A549 (cell line): Measurements from ENCODE around the gene FHIT. TPM values are rescaled to one million over a fixed set of nuclear protein-coding genes. Genes with fewer than 3 reads are reported as not detected.

Experiments
- ATAC-seq, 2 experiments: fragments of 200-7000 bp in 1 of 2; fragments of >200 bp in 1 of 2; cut with Nextera tagmentation in 1 of 2; cut with Tn5 transposase in 1 of 2; 3 replicates each; pipeline versions ENCODE4 v1.8.0 to v1.9.1; 2018 to 2020; ENCODE audit warnings: mild to moderate bottlenecking in 1 of 2, moderate library complexity in 1 of 2
- CTCF ChIA-PET: fragments of 300-600 bp; sonication (Branson Sonifier 250); formaldehyde crosslinking; extraction: SDS; loops from one replicate; lab custom pipeline; 2021; ENCODE audit warnings: antibody characterized with exemption, inconsistent platforms; lab: Yijun Ruan, JAX
- POLR2A ChIA-PET: fragments of 350-600 bp; formaldehyde crosslinking; extraction: SDS; loops from one replicate; lab custom pipeline; 2021; ENCODE audit warnings: antibody characterized with exemption, inconsistent platforms; lab: Yijun Ruan, JAX
- DNase-seq, 2 experiments: peaks; one replicate each; pipeline versions ENCODE4 v3.0.0 to v3.0.0-alpha.2; 2011 to 2016; ENCODE audit warnings: low read depth in 1 of 2, low spot score in 1 of 2
- FAIRE-seq: peaks from 2 replicates; lab custom pipeline; 2011; peaks lifted over from hg19 to GRCh38; lab: Jason Lieb, UNC
- H3K27ac ChIP-seq, 2 experiments: fragments of >200 bp; sonication (Bioruptor Twin); formaldehyde crosslinking; 3 replicates each; pipeline ENCODE4 v1.5.1; 2016 to 2017
- H3K4me1 ChIP-seq: fragments of >200 bp; sonication (Bioruptor Twin); formaldehyde crosslinking; 3 replicates; pipeline ENCODE4 v1.6.1; 2016
- H3K4me2 ChIP-seq: fragments of >200 bp; sonication (Bioruptor Twin); formaldehyde crosslinking; 3 replicates; pipeline ENCODE4 v1.6.1; 2016
- H3K4me3 ChIP-seq: fragments of >200 bp; sonication (Bioruptor Twin); formaldehyde crosslinking; 3 replicates; pipeline ENCODE4 v1.5.1; 2016
- H3K9me3 ChIP-seq: fragments of >200 bp; sonication (Bioruptor Twin); formaldehyde crosslinking; 3 replicates; pipeline ENCODE4 v1.6.1; 2016
- ATOH8 ChIP-seq: fragments of 250-450 bp; sonication (Bioruptor Pico); IDR thresholded peaks from 2 replicates; pipeline ENCODE4 v1.5.0; 2020; ENCODE audit warnings: low read depth, mild to moderate bottlenecking, moderate library complexity
- BCL3 ChIP-seq: fragments of >200 bp; sonication (Bioruptor Twin); formaldehyde crosslinking; IDR thresholded peaks from 3 replicates; pipeline ENCODE4 v1.6.1; 2016
- BHLHE40 ChIP-seq: IDR thresholded peaks from 2 replicates; pipeline ENCODE4 v1.6.1; 2012; ENCODE audit warnings: low read depth, low read length, inconsistent platforms
- CBX8 ChIP-seq: fragments of 200-600 bp; sonication (generic); IDR thresholded peaks from 2 replicates; pipeline ENCODE4 v1.6.1; 2016
- CHD4 ChIP-seq: fragments of 200-600 bp; sonication (generic); IDR thresholded peaks from 2 replicates; pipeline ENCODE4 v1.6.1; 2016; ENCODE audit warnings: antibody characterized with exemption, mild to moderate bottlenecking, borderline replicate concordance
- EHF ChIP-seq: fragments of 250-450 bp; sonication (Bioruptor Pico); IDR thresholded peaks from 2 replicates; pipeline ENCODE4 v1.5.0; 2020; ENCODE audit warnings: mild to moderate bottlenecking
- EP300 ChIP-seq, 2 experiments: fragments of >200 bp; sonication (Bioruptor Twin); formaldehyde crosslinking; IDR thresholded peaks; 2 replicates in 1 of 2; 3 replicates in 1 of 2; pipeline ENCODE4 v1.6.1; 2016 to 2017
- HDAC2 ChIP-seq: fragments of 200-600 bp; sonication (generic); IDR thresholded peaks from 2 replicates; pipeline ENCODE4 v1.6.1; 2016
- HMGXB4 ChIP-seq: fragments of 250-450 bp; sonication (Bioruptor Pico); IDR thresholded peaks from 2 replicates; pipeline ENCODE4 v1.5.0; 2021; ENCODE audit warnings: mild to moderate bottlenecking, moderate library complexity, borderline replicate concordance
- HOXA7 ChIP-seq: fragments of 250-450 bp; sonication (Bioruptor Pico); IDR thresholded peaks from 2 replicates; pipeline ENCODE4 v1.5.0; 2020; ENCODE audit warnings: mild to moderate bottlenecking, moderate library complexity
- HOXB13 ChIP-seq: fragments of 250-450 bp; sonication (Bioruptor Pico); IDR thresholded peaks from 2 replicates; pipeline ENCODE4 v1.5.0; 2020; ENCODE audit warnings: low read depth, mild to moderate bottlenecking, moderate library complexity
- HOXB5 ChIP-seq: fragments of 250-450 bp; sonication (Bioruptor Pico); IDR thresholded peaks from 2 replicates; pipeline ENCODE4 v1.5.0; 2020; ENCODE audit warnings: mild to moderate bottlenecking, moderate library complexity
- KDM1A ChIP-seq: fragments of 200-600 bp; sonication (generic); IDR thresholded peaks from 2 replicates; pipeline ENCODE4 v1.6.1; 2016; ENCODE audit warnings: low read depth, mild to moderate bottlenecking
- KDM5A ChIP-seq: fragments of 200-600 bp; sonication (generic); IDR thresholded peaks from 2 replicates; pipeline ENCODE4 v1.6.1; 2016; ENCODE audit warnings: antibody characterized with exemption, mild to moderate bottlenecking
- MAFK ChIP-seq: fragments of 450-650 bp; IDR thresholded peaks from 2 replicates; pipeline ENCODE4 v1.6.1; 2014; ENCODE audit not compliant: partially characterized antibody
- MYC ChIP-seq: IDR thresholded peaks from 2 replicates; pipeline ENCODE4 v1.6.1; 2012; ENCODE audit warnings: mild to moderate bottlenecking, inconsistent platforms, low read length, improper control_type of control experiment, borderline replicate concordance
- NPAS2 ChIP-seq: fragments of 250-450 bp; sonication (Bioruptor Pico); IDR thresholded peaks from 2 replicates; pipeline ENCODE4 v1.8.0; 2022; ENCODE audit warnings: mild to moderate bottlenecking, moderate library complexity, borderline replicate concordance
- NR3C1 ChIP-seq: fragments of >200 bp; sonication (Bioruptor Twin); formaldehyde crosslinking; IDR thresholded peaks from 3 replicates; pipeline ENCODE4 v1.6.1; 2017
- PBX3 ChIP-seq: IDR thresholded peaks from 2 replicates; pipeline ENCODE4 v1.6.1; 2012
- PHF8 ChIP-seq: fragments of 200-600 bp; sonication (generic); IDR thresholded peaks from 2 replicates; pipeline ENCODE4 v1.6.1; 2016; ENCODE audit warnings: low read depth, mild to moderate bottlenecking, antibody characterized with exemption, moderate library complexity, borderline replicate concordance
- POLR2A ChIP-seq: IDR thresholded peaks from 2 replicates; pipeline ENCODE4 v1.6.1; 2012; ENCODE audit warnings: mild to moderate bottlenecking, low read length
- POLR2AphosphoS2 ChIP-seq: conservative IDR thresholded peaks from 2 replicates; pipeline ENCODE4 v1.6.1; 2012; ENCODE audit warnings: low read length, improper control_type of control experiment, inconsistent platforms
- RAD21 ChIP-seq, 2 experiments: fragments of >200 bp in 1 of 2; sonication (Bioruptor Twin) in 1 of 2; formaldehyde crosslinking in 1 of 2; IDR thresholded peaks in 1 of 2; conservative IDR thresholded peaks in 1 of 2; 2 replicates in 1 of 2; 3 replicates in 1 of 2; pipeline ENCODE4 v1.6.1; 2012 to 2018; ENCODE audit warnings: inconsistent platforms in 1 of 2
- REST ChIP-seq: fragments of 200-600 bp; sonication (generic); IDR thresholded peaks from 2 replicates; pipeline ENCODE4 v1.6.1; 2016; ENCODE audit warnings: antibody characterized with exemption, mild to moderate bottlenecking, moderate library complexity
- RFX5 ChIP-seq: fragments of 450-650 bp; IDR thresholded peaks from 2 replicates; pipeline ENCODE4 v1.7.1; 2014; ENCODE audit warnings: antibody characterized with exemption, mild to moderate bottlenecking, moderate library complexity
- RNF2 ChIP-seq: fragments of 200-600 bp; sonication (generic); IDR thresholded peaks from 2 replicates; pipeline ENCODE4 v1.6.1; 2016; ENCODE audit warnings: low read depth, mild to moderate bottlenecking, antibody characterized with exemption, moderate library complexity, borderline replicate concordance
- ZC3H11A ChIP-seq: fragments of 450-650 bp; IDR thresholded peaks from 2 replicates; pipeline ENCODE4 v1.6.1; 2014; ENCODE audit warnings: antibody characterized with exemption, mild to moderate bottlenecking
- ZFP36 ChIP-seq: fragments of 450-650 bp; IDR thresholded peaks from 2 replicates; pipeline ENCODE4 v1.6.1; 2014; ENCODE audit warnings: borderline replicate concordance; ENCODE audit not compliant: partially characterized antibody
- WGBS: methylation state at CpG from one replicate; pipeline ENCODE4 v1.1.6; 2017; ENCODE audit errors: missing lambda C conversion rate; 5-methylcytosine and 5-hydroxymethylcytosine counted together
- polyA plus RNA-seq, 4 experiments: library from polyadenylated mRNA; depleted of rRNA in 3 of 4; stranded (reverse); fragments of >200 nt; fragmentation: RNase III in 1 of 4; extraction: RNeasy Plus Mini Kit Qiagen cat#74134 plus additional on column Dnase treatment in 1 of 4; gene quantifications; 2 replicates in 3 of 4; 3 replicates in 1 of 4; pipeline ENCODE4 v1.2.3, GENCODE V29; 2011 to 2017
- TF ChIP-seq, protein P1 (sequence below): IDR thresholded peaks from 2 replicates; pipeline ENCODE4 v1.6.1; 2012

FHIT gene
- polyA plus RNA-seq, 2 of the 4 experiments (the other 2 are of a cell fraction) = 0.76 to 0.92 TPM

GRCh38 chr3:60657972-60658371, 593.3 kb downstream of the FHIT start:
- DNase-seq = no peak
- POLR2A ChIA-PET = no interaction called here
- no peaks in the 10 kb centered on the region for H3K4me1 ChIP-seq
- no peak for FAIRE-seq
- no peak overlapping the region for H3K4me3 ChIP-seq
- CTCF ChIA-PET = no interaction called here
- H3K27ac ChIP-seq = no peak overlapping the region
- WGBS = 45% methylated on average over 2 of the region's 2 CpGs
- H3K4me2 ChIP-seq = no peak overlapping the region
- no peak for ATAC-seq
- no peaks in the 10 kb centered on the region for H3K9me3 ChIP-seq
- TF ChIP-seq ATOH8 (CRISPR knock-in tag) (no peak), NPAS2 (CRISPR knock-in tag) (no peak), NR3C1 (no peak), HDAC2 (no peak), RNF2 (no peak), BHLHE40 (no peak), MAFK (no peak), KDM5A (no peak), PHF8 (no peak), BCL3 (no peak), EP300 (IDR thresholded peaks at IDR 0.05) (no peak), HOXB5 (CRISPR knock-in tag) (no peak), POLR2A (no peak), CBX8 (no peak), RAD21 (conservative IDR thresholded peaks at IDR 0.05 in 1 of 2, IDR thresholded peaks at IDR 0.05 in 1 of 2) (no peak), HMGXB4 (CRISPR knock-in tag) (no peak), ZC3H11A (no peak), RFX5 (no peak), CHD4 (no peak)
- TF ChIP-seq, protein P1, sequence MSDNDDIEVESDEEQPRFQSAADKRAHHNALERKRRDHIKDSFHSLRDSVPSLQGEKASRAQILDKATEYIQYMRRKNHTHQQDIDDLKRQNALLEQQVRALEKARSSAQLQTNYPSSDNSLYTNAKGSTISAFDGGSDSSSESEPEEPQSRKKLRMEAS = no peak

GRCh38 chr3:60652829-60653228, 598.4 kb downstream of the FHIT start:
- Histone ChIP-seq H3K4me2 (no peak overlapping the region), H3K9me3 (no peaks in the 10 kb centered on the region), H3K27ac (no peak overlapping the region), H3K4me1 (no peaks in the 10 kb centered on the region), H3K4me3 (no peak overlapping the region)
- ChIA-PET CTCF (no interaction called here), POLR2A (no interaction called here)
- WGBS = 59% methylated on average over 2 of the region's 2 CpGs
- ATAC-seq (no peak), DNase-seq (no peak), FAIRE-seq (no peak)
- no peak for TF ChIP-seq PHF8
- TF ChIP-seq MYC = no peak
- TF ChIP-seq KDM1A = no peak
- no peak for TF ChIP-seq PBX3
- TF ChIP-seq POLR2AphosphoS2 = no peak
- TF ChIP-seq ZFP36 = no peak
- no peak for TF ChIP-seq HOXA7
- TF ChIP-seq HOXB13 (CRISPR knock-in tag) = no peak
- TF ChIP-seq NR3C1 = no peak
- TF ChIP-seq BCL3 = no peak
- no peak for TF ChIP-seq EHF (CRISPR knock-in tag)
- no peak for TF ChIP-seq REST
